ENCODE results near the gene INPP4B.

- no peak for TF ChIP-seq CTCF (IDR thresholded peaks at IDR 0.05; ENCODE audit: low read depth, low read length)
- no peak for TF ChIP-seq EZH2phosphoT487 (IDR thresholded peaks at IDR 0.05; ENCODE audit: low read depth)
Measured at GRCh38 chr4:142316025-142316424, 530.1 kb downstream of the INPP4B start.
